Erythroblast (primary cell): ENCODE results near the gene PTPRN.

Experiments
- GATA1 ChIP-seq: IDR thresholded peaks from 2 replicates; pipeline ENCODE4 v1.6.1; 2011; ENCODE audit warnings: low read depth, mild to moderate bottlenecking, control low read depth, low read length, moderate library complexity
- POLR2A ChIP-seq: IDR thresholded peaks from 2 replicates; pipeline ENCODE4 v1.6.1; 2011; ENCODE audit warnings: mild to moderate bottlenecking, low read length

- TF ChIP-seq POLR2A (no peak), GATA1 (no peak)
These were observed 42.3 kb downstream of the PTPRN start for GRCh38 chr2:219266886-219267285.
